ENCODE measurements around the gene PLCH2.

Gene PLCH2

DNA sequence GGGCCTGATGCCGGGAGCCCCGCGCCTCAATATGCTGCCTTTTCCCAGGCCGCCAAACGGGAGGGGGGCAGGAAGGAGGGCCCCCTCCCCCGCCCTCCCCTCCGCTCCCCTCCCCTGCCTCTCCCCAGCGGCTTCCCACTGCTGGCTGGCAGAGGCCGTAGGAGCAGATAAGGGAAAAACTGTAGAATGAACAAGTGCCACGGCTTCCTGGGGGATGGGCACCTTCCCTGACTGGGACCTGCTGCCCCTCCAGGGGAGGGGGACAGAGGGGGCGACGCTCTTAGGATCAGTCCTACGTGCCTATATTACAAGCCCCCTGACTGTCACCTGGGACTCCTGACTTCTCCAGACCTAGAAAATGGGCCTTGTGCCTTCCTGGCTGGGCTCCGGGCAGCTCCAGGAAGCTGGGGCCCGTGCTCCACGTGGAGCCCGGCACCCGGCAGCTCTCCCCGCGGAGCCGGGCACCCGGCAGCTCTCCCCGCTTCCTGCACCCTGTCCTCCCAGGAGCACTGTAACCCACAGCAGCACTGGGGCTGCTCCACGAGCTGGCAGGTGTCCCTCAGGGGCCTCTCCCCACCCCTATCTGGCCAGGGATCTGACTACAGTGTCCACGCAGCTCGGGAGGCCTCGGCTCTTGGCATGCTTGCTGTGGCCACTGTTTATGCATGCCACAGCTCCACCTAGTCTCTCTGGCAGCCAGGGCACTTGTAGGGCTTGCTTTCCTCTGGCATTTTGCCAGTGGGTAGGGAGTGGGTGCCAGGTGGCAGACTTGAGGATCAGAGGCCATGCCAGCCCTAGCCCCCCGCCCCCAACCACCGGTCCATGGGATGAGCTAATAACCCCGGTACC lies 54.6 kb downstream of the PLCH2 start:
- DNase-seq (ENCODE audit: low read depth): no peak

DNA sequence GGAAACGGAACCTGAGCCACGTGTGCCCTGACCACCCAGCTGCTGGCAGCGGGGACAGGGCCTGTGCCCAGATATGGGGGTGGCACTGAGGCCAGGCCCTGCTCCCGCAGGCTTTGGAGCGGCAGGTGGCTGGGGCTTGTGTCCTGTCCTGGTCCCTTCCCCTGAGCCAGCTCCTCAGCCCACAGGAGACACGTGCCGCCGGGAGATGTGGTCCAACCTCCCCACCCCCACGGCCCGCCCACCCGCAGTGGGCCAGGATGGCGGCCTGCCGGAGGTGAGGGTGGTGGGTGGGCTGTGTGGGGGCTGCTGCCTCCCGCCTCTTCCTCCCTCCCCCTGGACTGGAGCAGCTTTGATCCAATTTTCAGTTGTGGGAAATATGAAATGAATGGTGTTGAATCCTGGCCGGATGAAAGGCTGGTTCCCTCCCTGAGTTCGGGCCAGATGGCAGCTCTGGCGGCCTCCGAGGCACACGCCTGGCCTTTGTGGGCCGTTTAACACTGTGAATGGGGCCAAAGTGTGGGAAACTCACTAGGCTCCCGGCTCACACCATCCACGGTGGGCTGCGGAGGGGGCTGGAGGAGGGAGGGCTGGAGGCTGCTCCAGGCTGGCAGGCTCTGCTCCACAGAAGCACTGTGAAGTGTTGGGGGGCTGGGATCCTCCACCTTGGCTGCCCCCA lies 56.5 kb downstream of the PLCH2 start:
- DNase-seq (ENCODE audit: low read depth): no peak

- no peak for DNase-seq (ENCODE audit: low read depth)
Observed at GRCh38 chr1:2533365-2533764, 57.3 kb downstream of the PLCH2 start.

GRCh38 chr1:2534315-2534686 lies 58.2 kb downstream of the PLCH2 start:
- no peak for DNase-seq (ENCODE audit: low read depth)

DNA sequence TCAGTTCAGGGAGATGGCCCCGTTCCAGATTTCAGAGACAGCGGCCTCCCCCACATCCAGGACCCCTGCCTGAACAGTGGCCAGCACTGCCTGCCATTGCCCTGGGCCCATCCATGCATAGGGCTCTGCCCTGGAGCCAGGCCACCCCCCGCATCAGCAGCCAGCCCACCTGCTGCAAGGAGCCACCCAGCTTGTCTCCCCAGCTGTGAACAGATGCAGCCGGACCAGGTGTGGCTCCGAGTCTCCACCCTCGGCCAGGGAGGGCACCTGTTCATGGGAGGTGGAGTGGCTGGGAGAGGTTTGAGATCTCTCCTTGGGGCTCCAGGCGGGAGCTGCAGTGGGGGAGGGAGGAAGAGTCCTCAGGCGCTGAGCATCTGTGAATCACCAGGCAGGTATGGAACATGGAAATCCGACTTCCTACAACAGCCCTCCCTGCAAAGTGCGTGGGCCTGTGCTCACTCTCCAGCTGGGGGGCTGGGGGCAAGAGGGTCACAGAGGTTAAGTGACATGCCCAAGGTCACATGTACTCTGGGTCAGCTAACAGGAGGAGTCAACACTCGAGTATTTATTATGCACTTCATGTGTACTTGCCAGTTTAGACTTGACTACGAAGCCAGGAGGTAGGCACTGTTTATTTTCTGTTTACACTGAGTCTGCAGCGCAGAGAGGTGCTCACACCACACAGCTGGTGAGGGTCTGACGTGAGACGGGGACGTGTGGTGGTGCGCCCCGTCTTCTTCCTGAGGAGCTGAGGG lies 58.8 kb downstream of the PLCH2 start:
- DNase-seq (ENCODE audit: low read depth): no peak

GRCh38 chr1:2535455-2535854 lies 59.4 kb downstream of the PLCH2 start:
- DNase-seq (ENCODE audit: low read depth): no peak

GRCh38 chr1:2535981-2536380 lies 59.9 kb downstream of the PLCH2 start:
- no peak for DNase-seq (ENCODE audit: low read depth)

DNA sequence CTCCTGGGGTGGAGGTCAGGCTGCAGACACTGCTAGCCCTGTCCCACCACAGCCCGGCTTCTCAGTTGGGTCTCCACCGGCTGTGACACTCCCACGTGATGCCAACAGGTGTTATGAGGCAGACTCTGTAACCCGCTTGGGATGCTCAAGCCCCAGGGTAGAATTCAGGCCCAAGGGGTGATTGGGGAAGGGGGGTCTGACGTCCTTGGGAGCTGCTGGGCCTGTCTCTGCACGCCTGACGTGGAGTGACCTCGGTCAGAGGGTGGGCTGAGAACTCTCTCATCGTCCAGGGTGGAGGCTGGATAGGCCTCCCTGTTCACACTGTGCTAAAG lies 61.7 kb downstream of the PLCH2 start:
- no peak for DNase-seq (ENCODE audit: low read depth)

- DNase-seq (ENCODE audit: low read depth): no peak
Observed at GRCh38 chr1:2538376-2538775, 62.3 kb downstream of the PLCH2 start.

DNA sequence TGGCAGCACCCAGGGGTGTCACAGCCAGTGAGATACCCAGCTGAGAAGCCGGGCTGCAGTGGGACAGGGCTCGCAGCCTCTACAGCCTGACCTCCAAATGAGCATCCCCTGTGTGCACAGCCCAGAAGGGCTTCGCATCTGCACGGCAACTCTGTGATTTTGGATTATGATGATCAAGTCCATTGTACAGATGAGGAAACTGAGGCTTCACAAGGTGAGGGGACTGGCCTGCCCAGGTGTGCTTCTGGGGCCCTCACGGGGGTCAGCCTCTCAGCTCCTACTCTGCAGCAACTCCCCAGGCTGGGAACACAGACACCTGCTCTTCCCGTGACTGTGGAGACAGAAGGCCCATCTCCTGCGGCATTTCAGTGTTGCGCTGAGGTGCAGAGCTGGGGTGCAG lies 62.8 kb downstream of the PLCH2 start:
- DNase-seq (ENCODE audit: low read depth): no peak

DNA sequence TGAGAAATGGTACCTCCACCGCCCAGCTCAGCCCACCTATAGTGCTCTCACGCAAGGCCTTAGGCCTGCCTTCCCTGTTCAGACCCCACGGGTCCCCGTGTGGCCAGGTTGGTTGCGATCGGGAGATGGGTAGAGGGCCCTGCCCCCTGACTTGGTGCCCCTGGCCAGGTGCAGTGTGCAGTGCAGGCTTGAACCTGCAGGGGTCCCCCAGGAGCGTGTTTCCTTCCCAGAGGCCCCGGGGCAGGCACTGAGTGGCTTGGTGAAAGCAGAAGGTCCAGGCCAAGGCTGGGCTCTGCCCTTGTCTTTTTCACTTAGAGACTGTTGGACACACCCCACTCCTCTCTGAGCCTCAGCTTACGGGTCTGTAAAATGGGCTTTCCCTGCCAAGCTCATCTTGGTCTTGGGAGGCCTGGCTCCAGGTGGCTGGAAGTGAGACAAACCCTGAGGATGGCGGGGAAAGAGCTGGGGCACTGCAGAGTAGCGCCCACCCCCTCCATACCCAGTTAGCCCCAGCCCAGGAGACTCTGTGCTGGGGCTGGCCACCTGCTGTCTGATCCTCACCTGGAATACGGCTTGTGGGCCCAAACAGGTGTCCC lies 63.3 kb downstream of the PLCH2 start:
- no peak for DNase-seq (ENCODE audit: low read depth)

DNA sequence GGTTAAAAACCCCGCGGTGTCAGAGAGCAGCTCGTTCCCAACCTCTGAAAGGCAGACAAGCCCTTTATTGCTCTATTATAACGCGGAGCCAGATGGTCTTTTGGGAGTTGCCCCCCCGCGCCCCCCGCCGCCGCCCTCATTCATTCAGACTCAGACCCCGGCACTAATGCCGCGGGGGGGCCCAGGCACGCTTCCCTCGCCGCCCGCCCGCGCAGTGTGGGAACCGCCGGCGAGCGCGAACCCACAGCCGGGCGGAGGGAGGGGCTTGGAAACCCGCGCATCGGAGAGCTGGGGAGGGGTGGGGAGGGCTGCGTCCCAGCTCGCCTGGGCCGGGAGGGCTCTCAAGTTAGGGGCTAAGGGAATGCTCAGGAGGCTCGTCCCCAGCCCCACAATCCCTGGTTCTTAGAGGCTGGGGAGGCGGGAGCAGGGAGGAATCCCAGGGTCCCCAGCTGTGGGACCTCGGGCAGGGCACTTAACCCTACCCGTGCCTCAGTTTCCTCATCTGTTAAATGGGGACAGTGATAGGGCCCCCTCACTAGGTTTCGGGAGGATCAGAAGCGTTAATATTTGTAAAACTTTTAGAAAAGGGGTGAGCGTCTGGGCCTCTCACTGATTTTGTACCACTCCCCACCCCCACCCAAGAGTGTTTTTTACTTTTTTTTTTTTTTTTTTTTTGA lies 64.9 kb downstream of the PLCH2 start:
- DNase-seq (ENCODE audit: low read depth): no peak

GRCh38 chr1:2541619-2542245 lies 65.6 kb downstream of the PLCH2 start:
- no peak for DNase-seq (ENCODE audit: low read depth)

DNA sequence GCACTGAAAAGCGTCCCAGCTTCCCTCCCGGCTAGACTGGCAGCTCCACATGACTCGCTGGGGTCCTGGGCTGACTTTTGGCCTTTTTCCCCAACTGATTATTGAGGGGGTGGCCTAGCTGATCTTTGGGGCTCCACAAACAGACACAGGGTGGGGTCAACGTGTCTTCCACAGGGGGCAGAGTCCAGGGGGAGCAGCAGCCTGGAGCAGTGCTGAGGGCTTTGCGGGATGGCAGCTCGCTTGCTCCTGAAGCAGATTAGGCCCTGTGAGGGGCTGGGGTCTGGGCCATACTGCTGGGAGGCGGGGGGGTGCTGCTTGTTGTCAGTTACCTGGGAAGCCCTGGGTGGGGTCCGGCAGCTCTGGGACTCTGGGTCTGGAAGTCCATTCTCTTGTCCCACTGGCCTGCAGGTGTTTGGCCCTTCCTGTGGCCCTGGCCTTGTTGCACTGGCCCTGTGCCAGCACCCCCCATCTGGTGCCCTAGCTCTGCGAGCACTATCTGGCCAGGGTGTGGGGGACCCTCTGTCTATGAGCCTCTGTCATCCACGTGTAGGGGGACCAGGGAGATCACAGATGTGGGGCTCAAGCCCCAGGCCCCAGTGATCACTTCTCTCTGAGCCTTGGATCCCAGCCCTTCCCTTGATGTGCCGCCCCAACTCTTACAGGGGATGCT lies 66.3 kb downstream of the PLCH2 start:
- DNase-seq (ENCODE audit: low read depth): no peak

- DNase-seq (ENCODE audit: low read depth): no peak
Observed at GRCh38 chr1:2543543-2544092, 67.5 kb downstream of the PLCH2 start.

- DNase-seq (ENCODE audit: low read depth): no peak
Observed at GRCh38 chr1:2544093-2544874, 68.2 kb downstream of the PLCH2 start.

DNA sequence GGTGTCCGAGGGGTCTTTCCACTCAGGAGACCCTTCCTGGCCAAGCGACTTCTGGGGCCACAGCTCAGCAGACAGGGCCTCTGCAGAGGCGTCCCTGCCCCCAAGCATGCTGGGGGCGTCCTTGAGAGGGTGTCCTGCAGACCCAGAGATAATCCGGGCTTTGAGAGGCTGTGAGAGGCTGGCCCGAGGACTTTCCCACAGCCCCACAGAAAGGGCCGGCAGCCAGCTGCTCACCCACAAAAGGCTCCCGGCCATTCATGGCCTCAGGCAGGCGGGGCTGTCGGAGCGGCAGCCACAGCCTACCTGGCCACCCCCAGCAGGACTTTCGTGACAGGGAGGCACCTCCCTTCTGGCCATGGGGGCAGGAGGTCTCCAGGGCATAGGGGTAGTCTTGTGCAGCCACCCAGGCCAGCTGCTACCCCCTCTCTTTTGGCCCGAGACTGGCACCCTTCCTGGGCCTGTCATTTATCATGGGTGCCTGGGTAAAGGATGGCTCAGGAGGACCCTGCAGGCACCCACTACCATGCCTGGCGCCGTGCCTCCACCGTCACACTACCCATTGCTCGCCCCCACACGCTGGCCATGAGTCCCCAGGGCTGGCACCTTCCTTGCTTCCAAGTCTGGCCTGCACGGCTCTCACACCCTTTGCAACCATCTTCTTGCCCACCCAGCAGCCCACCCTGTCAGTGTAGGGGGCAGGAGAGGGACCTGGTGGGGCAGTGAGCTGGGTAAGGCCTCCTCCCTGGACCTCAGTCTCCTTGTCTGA lies 69.0 kb downstream of the PLCH2 start:
- DNase-seq (ENCODE audit: low read depth): no peak

DNA sequence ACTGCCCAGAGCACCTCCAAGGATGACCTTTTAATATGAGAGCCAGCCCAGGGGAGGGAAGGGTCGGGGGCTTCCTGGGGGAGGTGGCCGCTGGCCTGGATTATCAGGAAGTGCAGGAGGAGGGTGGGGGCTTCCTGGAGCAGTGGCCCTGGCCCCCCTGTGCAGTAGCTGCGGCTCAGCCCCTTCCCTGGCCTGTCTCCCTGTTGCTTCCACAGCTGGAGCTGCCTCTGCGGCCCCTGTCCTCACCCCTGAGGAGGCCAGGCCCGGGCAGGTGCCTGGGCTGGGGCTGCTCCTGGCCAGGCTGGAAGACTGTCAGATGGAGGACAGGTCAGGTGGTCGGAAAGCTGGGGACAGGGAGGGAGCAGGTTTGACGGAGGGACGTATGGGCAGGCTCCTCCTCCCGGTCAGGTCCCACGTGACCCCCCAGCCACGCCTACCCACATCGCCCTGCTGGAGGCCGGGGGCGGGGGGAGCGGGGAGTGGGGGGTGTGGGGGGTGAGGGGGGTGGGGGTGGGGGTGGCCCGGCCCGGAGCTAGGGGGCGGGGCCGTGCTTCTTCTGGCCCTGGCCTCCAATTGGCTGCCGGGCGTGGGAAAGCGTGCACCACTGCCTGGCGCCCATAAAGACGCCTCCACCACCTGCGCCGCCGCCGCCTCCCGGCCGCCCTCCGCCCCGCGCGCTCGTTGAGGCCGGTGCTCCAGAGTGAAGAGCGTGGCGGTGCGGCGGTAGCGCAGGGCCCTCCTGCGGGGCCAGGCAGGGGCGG lies 69.8 kb downstream of the PLCH2 start:
- peak; percentile 98 for DNase-seq (ENCODE audit: low read depth)
